ENCODE results near the gene MFAP3L. TPM values are rescaled to one million over a fixed set of nuclear protein-coding genes. Genes with fewer than 3 reads are reported as not detected.
A peak's percentile ranks its signal among the peaks of the same experiment; 100 is the strongest.

The MFAP3L gene
- total and polyA plus RNA-seq, 4 donors = 0.87 to 5.3 (median 2.4) TPM

DNA sequence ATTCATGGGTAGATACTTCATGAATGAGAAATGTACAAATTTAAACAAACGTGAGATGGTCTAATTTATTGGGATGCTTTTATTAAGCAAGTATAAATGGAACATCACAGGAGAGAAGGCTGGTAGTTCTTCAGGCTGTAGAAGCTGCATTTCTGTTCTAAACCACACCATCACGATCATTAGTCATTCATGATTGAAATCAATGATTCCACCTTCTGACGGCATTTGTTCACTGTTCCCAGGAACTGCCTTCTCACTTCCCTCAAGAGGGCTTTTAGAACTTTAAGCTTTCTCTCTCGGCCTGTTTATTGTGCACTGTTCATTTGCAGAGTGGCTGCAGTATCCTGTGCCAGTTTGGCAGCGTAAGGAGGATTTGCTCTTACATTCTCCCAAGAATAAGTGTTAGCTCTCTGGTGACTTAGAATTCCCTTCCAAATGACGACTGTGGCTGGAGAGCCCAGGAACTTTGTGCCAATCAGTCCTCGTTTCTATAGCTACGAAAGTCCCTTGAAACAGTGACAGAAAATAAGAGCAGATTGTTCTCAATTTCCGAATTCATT lies 54.7 kb downstream of the MFAP3L start:
- Histone ChIP-seq H3K4me1 (ENCODE audit: control insufficient read depth in 5 of 5, insufficient read depth in 5 of 5, low read length in 5 of 5) (no peaks in the 10 kb centered on the region), H3K27me3 (ENCODE audit: control insufficient read depth in 3 of 3, insufficient read depth in 3 of 3, low read length in 2 of 3) (peaks cover 0 to 2% (median 0%) of the 10 kb centered on the region in 3 donors), H3K4me3 (no peak overlapping the region), H3K27ac (ENCODE audit: low read depth in 1 of 2, low read length in 1 of 2) (no peak overlapping the region), H3K36me3 (ENCODE audit: control insufficient read depth in 4 of 4, insufficient read depth in 4 of 4, low read length in 4 of 4) (no peaks in the 10 kb centered on the region), H3K9ac (ENCODE audit: insufficient read depth in 1 of 2, low read length in 2 of 2) (no peak overlapping the region), H3K9me3 (ENCODE audit: control insufficient read depth in 4 of 4, insufficient read depth in 3 of 4, low read length in 3 of 4) (no peaks in the 10 kb centered on the region)
- no peak for ATAC-seq (ENCODE audit: insufficient read depth, low FRiP score)
- peak in 2 of 3 donors; percentile 4 to 26 for DNase-seq
- TF ChIP-seq, protein P1, sequence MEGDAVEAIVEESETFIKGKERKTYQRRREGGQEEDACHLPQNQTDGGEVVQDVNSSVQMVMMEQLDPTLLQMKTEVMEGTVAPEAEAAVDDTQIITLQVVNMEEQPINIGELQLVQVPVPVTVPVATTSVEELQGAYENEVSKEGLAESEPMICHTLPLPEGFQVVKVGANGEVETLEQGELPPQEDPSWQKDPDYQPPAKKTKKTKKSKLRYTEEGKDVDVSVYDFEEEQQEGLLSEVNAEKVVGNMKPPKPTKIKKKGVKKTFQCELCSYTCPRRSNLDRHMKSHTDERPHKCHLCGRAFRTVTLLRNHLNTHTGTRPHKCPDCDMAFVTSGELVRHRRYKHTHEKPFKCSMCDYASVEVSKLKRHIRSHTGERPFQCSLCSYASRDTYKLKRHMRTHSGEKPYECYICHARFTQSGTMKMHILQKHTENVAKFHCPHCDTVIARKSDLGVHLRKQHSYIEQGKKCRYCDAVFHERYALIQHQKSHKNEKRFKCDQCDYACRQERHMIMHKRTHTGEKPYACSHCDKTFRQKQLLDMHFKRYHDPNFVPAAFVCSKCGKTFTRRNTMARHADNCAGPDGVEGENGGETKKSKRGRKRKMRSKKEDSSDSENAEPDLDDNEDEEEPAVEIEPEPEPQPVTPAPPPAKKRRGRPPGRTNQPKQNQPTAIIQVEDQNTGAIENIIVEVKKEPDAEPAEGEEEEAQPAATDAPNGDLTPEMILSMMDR (IDR thresholded peaks at IDR 0.05; ENCODE audit: control extremely low read depth, extremely low read depth) = no peak
- WGBS, 2 donors = 62 to 78% methylated on average over 9 of the region's 9 CpGs

DNA sequence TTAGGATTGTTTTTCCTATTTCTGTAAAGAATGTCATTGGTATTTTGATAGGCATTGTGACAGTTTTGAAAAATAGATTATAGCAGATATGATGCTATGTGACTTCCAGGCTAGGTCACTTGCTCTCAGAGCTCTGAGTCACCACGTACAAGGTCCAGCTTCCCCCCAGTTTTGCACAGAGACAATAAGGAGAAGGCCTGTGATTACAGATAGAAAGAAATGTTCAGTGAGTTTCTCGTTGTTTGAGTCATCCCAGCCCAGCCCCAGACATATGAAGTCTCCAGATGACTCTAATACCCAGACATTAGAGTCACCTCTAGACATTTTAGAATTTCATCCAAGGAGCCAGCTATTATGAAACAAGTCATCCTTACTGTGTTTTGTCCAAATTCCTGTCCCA lies 57.2 kb downstream of the MFAP3L start:
- TF ChIP-seq, protein P1 (IDR thresholded peaks at IDR 0.05; ENCODE audit: control extremely low read depth, extremely low read depth) = no peak
- Histone ChIP-seq H3K9me3 (ENCODE audit: control insufficient read depth in 4 of 4, insufficient read depth in 3 of 4, low read length in 3 of 4) (no peaks in the 10 kb centered on the region), H3K4me1 (ENCODE audit: control insufficient read depth in 5 of 5, insufficient read depth in 5 of 5, low read length in 5 of 5) (no peaks in the 10 kb centered on the region), H3K4me3 (no peak overlapping the region), H3K9ac (ENCODE audit: insufficient read depth in 1 of 2, low read length in 2 of 2) (no peak overlapping the region), H3K27ac (ENCODE audit: low read depth in 1 of 2, low read length in 1 of 2) (no peak overlapping the region), H3K27me3 (ENCODE audit: control insufficient read depth in 3 of 3, insufficient read depth in 3 of 3, low read length in 2 of 3) (peaks cover 0 to 2% (median 0%) of the 10 kb centered on the region in 3 donors), H3K36me3 (ENCODE audit: control insufficient read depth in 4 of 4, insufficient read depth in 4 of 4, low read length in 4 of 4) (no peaks in the 10 kb centered on the region)
- ATAC-seq (ENCODE audit: insufficient read depth, low FRiP score) = no peak
- whole genome bisulfite sequencing, 2 donors = 69 to 80% methylated on average over 2 of the region's 2 CpGs
- no peak for DNase-seq

DNA sequence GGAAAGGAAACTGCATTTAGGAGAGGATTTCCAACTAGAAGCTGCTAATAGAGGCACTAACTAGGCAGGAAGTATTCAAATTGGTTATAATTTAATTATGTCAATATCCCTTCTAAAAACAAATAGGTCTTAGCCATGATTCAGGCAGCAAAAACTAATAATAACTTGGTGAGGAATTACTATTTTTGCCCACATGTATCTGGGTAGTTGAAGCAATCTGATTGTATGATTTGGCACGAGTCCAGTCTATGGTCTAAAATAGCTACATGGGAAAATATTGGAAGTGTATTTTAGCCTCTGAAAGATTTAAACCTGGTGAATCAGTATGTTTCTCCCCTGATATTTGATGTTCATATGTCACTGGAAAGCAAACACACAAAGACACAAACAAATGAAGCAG lies 62.2 kb downstream of the MFAP3L start:
- WGBS, 2 donors = 19 to 44% methylated on average over 1 of the region's 1 CpG
- DNase-seq (peak in 2 of 3 donors; percentile 36 to 52), ATAC-seq (ENCODE audit: insufficient read depth, low FRiP score) (no peak)
- Histone ChIP-seq H3K36me3 (ENCODE audit: control insufficient read depth in 4 of 4, insufficient read depth in 4 of 4, low read length in 4 of 4) (no peaks in the 10 kb centered on the region), H3K27me3 (ENCODE audit: control insufficient read depth in 3 of 3, insufficient read depth in 3 of 3, low read length in 2 of 3) (peaks cover 0 to 2% (median 0%) of the 10 kb centered on the region in 3 donors), H3K27ac (ENCODE audit: low read depth in 1 of 2, low read length in 1 of 2) (no peak overlapping the region), H3K4me3 (no peak overlapping the region), H3K9me3 (ENCODE audit: control insufficient read depth in 4 of 4, insufficient read depth in 3 of 4, low read length in 3 of 4) (no peaks in the 10 kb centered on the region), H3K9ac (ENCODE audit: insufficient read depth in 1 of 2, low read length in 2 of 2) (no peak overlapping the region), H3K4me1 (ENCODE audit: control insufficient read depth in 5 of 5, insufficient read depth in 5 of 5, low read length in 5 of 5) (peaks cover 0 to 2% (median 0%) of the 10 kb centered on the region in 5 donors)
- TF ChIP-seq, protein P1 (IDR thresholded peaks at IDR 0.05; ENCODE audit: control extremely low read depth, extremely low read depth) = no peak

DNA sequence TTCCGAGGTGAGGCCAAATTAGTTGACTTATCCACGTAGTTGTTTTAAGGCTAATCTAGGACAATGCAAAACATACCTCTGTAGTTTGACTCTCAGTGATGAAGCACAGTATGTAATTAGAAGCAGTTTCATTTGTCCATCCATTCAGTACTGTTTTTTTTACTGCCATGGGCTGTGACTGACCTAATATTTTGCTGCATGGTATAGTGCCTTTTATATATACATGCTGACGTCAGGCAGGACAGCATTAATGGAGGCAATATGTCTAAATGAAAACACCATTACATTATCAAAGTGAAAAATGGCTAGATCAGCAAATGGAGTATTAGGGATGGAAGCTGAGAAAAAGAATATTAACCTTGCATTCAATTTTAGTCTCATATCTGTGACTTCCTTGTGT lies 66.9 kb downstream of the MFAP3L start:
- no peaks in the 10 kb centered on the region for H3K36me3 ChIP-seq (ENCODE audit: control insufficient read depth in 4 of 4, insufficient read depth in 4 of 4, low read length in 4 of 4)
- no peak overlapping the region for H3K9ac ChIP-seq (ENCODE audit: insufficient read depth in 1 of 2, low read length in 2 of 2)
- H3K27ac ChIP-seq (ENCODE audit: low read depth in 1 of 2, low read length in 1 of 2) = no peak overlapping the region
- TF ChIP-seq, protein P1 (IDR thresholded peaks at IDR 0.05; ENCODE audit: control extremely low read depth, extremely low read depth) = no peak
- 79 to 86% methylated on average over 3 of the region's 3 CpGs for WGBS, 2 donors
- no peaks in the 10 kb centered on the region for H3K27me3 ChIP-seq (ENCODE audit: control insufficient read depth in 3 of 3, insufficient read depth in 3 of 3, low read length in 2 of 3)
- ATAC-seq (ENCODE audit: insufficient read depth, low FRiP score) = no peak
- H3K4me1 ChIP-seq (ENCODE audit: control insufficient read depth in 5 of 5, insufficient read depth in 5 of 5, low read length in 5 of 5) = peaks cover 0 to 2% (median 0%) of the 10 kb centered on the region in 5 donors
- H3K9me3 ChIP-seq (ENCODE audit: control insufficient read depth in 4 of 4, insufficient read depth in 3 of 4, low read length in 3 of 4) = peaks cover 0 to 2% (median 0%) of the 10 kb centered on the region in 4 donors
- H3K4me3 ChIP-seq = no peak overlapping the region
- no peak for DNase-seq

All from lung (tissue), 12 donors.